ENCODE results near the gene ALKAL2.

- TF ChIP-seq CTCF (IDR thresholded peaks at IDR 0.05) (no peak), POLR2A (IDR thresholded peaks at IDR 0.05) (no peak)
These were observed 33.6 kb downstream of the ALKAL2 start for GRCh38 chr2:254241-254640.
